NCI-H1092 treated with DMSO at 0.1 percent for 48 hours (cell line): ENCODE measurements around the gene NCAPH2.
A peak's percentile ranks its signal among the peaks of the same experiment; 100 is the strongest.

Experiments used
- DNase-seq: peaks from one replicate; lab custom pipeline; 2025; lab: John Stamatoyannopoulos, UW

NCAPH2 gene

GRCh38 chr22:50474710-50475651 lies 33.0 kb upstream of the NCAPH2 start, which contains the start of gene SBF1:
Gene SBF1 (minus strand): TSS chr22:50475035. CDS start chr22:50474840, 195 bp downstream.
- DNase-seq, result peak; percentile 56

GRCh38 chr22:50475652-50476002 lies 32.4 kb upstream of the NCAPH2 start:
- no peak for DNase-seq

GRCh38 chr22:50476868-50477267 lies 31.2 kb upstream of the NCAPH2 start:
- no peak for DNase-seq

- no peak for DNase-seq
These were observed 30.1 kb upstream of the NCAPH2 start for GRCh38 chr22:50477923-50478322.

- DNase-seq, result no peak
These were observed 28.3 kb upstream of the NCAPH2 start for GRCh38 chr22:50479721-50480120.

GRCh38 chr22:50481045-50481439 lies 27.0 kb upstream of the NCAPH2 start:
- DNase-seq, result no peak

- DNase-seq, result no peak
These were observed 26.5 kb upstream of the NCAPH2 start, which contains the start of gene ADM2 for GRCh38 chr22:50481440-50482106. Gene ADM2 (plus strand): TSS chr22:50481543. CDS start chr22:50481848, 305 bp downstream.

GRCh38 chr22:50482107-50483074 lies 25.6 kb upstream of the NCAPH2 start:
- no peak for DNase-seq

GRCh38 chr22:50483106-50483505 lies 24.9 kb upstream of the NCAPH2 start:
- no peak for DNase-seq

- DNase-seq, result no peak
These were observed 24.5 kb upstream of the NCAPH2 start for GRCh38 chr22:50483556-50483955.

- no peak for DNase-seq
These were observed 23.8 kb upstream of the NCAPH2 start for GRCh38 chr22:50483977-50484853.

GRCh38 chr22:50485221-50486131 lies 22.5 kb upstream of the NCAPH2 start:
- DNase-seq, result no peak

- DNase-seq, result no peak
These were observed 21.3 kb upstream of the NCAPH2 start, which contains the start of gene MIOX for GRCh38 chr22:50486561-50487289. Gene MIOX (plus strand): TSS chr22:50486859. CDS start chr22:50486898, 39 bp downstream.

- no peak for DNase-seq
These were observed 20.6 kb upstream of the NCAPH2 start for GRCh38 chr22:50487290-50488005.

GRCh38 chr22:50488006-50488677 lies 19.9 kb upstream of the NCAPH2 start:
- no peak for DNase-seq

- DNase-seq, result no peak
These were observed 19.1 kb upstream of the NCAPH2 start for GRCh38 chr22:50488886-50489285.

GRCh38 chr22:50489363-50490243 lies 18.4 kb upstream of the NCAPH2 start:
- DNase-seq, result no peak
